ENCODE measurements around the gene SLC13A2.

GRCh38 chr17:28447396-28447760 is 26.1 kb upstream of the SLC13A2 start:
- TF ChIP-seq CTCF (IDR thresholded peaks at IDR 0.05) (no peak), POLR2A (IDR thresholded peaks at IDR 0.05) (no peak)

Data from adrenal gland (tissue), 5 donors.